Measurements from ENCODE around the gene CHRM1. TPM values are rescaled to one million over a fixed set of nuclear protein-coding genes. Genes with fewer than 3 reads are reported as not detected.

Gene CHRM1
- total RNA-seq, 1 donor from 2014 or later = not detected

- Mint-ChIP-seq H3K27me3 (ENCODE audit: insufficient read depth) (peaks cover 1% of the 10 kb centered on the region), H3K4me1 (ENCODE audit: low read depth) (peaks cover 47% of the 10 kb centered on the region), H3K36me3 (ENCODE audit: low read depth) (peaks cover 69% of the 10 kb centered on the region), H3K9me3 (no peaks in the 10 kb centered on the region), H3K4me3 (peak overlapping the region; percentile 53), H3K27ac (peak overlapping the region; percentile 31)
- DNase-seq (ENCODE audit: low spot score) = no peak
- intact Hi-C loops (cut with micrococcal nuclease) = no loop called here
These were observed 35.9 kb downstream of the CHRM1 start for GRCh38 chr11:62885137-62885750.

DNA sequence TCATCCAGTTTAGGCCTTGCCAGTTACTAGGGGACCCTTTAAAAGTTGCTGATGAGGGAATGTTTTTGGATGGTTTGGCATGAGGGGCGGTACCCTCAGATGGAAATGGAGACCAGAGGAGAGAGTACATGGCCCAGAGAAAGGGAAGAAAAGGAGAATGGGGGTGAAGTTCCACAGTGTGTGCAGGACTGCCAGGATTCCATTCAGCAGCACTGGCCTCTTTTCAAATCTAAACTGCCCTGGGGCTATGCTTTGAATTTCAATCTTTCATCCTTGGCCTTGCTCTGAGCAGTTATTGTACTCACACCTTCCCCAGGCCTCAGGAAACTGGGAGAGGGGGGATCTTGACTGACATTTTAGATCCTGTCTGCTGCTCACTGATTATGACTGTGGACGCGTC, 37.5 kb downstream of the CHRM1 start:
- intact Hi-C loops (cut with micrococcal nuclease) = loop anchor here (5.0 kb wide), 2 partner anchors 311 to 456 kb away; partner anchors contain the start of gene EEF1G
- Mint-ChIP-seq H3K9me3 (no peaks in the 10 kb centered on the region), H3K27me3 (ENCODE audit: insufficient read depth) (no peaks in the 10 kb centered on the region), H3K4me1 (ENCODE audit: low read depth) (peaks cover 52% of the 10 kb centered on the region), H3K36me3 (ENCODE audit: low read depth) (peaks cover 57% of the 10 kb centered on the region), H3K27ac (peak overlapping the region; percentile 100), H3K4me3 (peak overlapping the region; percentile 99)
- DNase-seq (ENCODE audit: low spot score) = no peak

DNA sequence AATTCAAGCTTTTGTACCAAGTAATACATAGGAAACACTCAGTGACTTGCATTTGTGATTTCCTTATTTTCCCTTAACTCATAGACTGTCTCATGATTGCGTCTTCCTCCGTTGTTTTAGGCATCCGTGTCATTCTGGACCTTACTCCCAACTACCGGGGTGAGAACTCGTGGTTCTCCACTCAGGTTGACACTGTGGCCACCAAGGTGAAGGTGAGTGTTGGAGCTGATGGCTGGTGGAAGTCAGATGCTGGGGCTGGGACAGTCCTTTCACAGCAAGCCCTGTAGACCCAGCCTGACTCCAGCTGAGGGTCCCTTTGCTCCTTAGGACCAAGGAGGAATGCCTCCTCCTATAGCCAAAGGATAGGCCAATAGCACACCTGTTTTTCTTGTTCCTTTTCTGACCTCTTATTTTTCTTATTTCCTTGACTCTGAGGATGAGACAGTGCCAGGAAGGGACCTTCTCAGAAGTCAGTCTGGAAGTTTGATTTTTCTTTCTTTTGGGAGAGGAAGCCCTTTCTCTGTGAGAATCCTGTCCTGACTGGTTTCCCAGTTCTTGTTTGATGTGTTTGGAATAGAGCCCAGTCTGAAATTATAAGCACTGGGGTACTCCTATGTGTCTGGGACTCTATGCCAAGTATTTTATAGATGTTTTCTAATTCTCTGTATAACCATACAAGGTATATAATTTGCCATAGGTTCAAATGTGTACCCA, 38.2 kb downstream of the CHRM1 start:
- DNase-seq (ENCODE audit: low spot score) = no peak
- H3K4me3 Mint-ChIP-seq = peak overlapping the region; percentile 99
- no peaks in the 10 kb centered on the region for H3K27me3 Mint-ChIP-seq (ENCODE audit: insufficient read depth)
- H3K4me1 Mint-ChIP-seq (ENCODE audit: low read depth) = peaks cover 52% of the 10 kb centered on the region
- H3K9me3 Mint-ChIP-seq = no peaks in the 10 kb centered on the region
- intact Hi-C loops (cut with micrococcal nuclease) = loop anchor here (5.0 kb wide), 2 partner anchors 311 to 456 kb away; partner anchors contain the start of gene EEF1G
- peak overlapping the region; percentile 100 for H3K27ac Mint-ChIP-seq
- H3K36me3 Mint-ChIP-seq (ENCODE audit: low read depth) = peaks cover 51% of the 10 kb centered on the region

DNA sequence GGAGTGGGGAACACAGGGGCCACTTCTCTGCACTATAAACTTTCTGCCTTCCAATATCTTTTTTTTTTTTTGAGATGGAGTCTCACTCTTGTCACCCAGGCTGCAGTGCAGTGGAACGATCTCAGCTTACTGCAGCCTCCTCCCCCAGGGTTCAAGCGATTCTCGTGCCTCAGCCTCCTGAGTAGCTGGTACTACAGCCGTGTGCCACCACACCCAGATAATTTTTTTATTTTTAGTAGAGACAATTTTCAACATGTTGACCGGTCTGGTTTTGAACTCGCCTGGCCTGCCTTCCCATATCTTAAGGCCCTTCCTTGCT, 38.8 kb downstream of the CHRM1 start:
- H3K9me3 Mint-ChIP-seq = no peaks in the 10 kb centered on the region
- intact Hi-C loops (cut with micrococcal nuclease) = loop anchor here (5.0 kb wide), 2 partner anchors 310 to 455 kb away; partner anchors contain the start of gene EEF1G
- H3K27ac Mint-ChIP-seq = peak overlapping the region; percentile 100
- peaks cover 52% of the 10 kb centered on the region for H3K4me1 Mint-ChIP-seq (ENCODE audit: low read depth)
- peak overlapping the region; percentile 99 for H3K4me3 Mint-ChIP-seq
- H3K27me3 Mint-ChIP-seq (ENCODE audit: insufficient read depth) = no peaks in the 10 kb centered on the region
- peaks cover 51% of the 10 kb centered on the region for H3K36me3 Mint-ChIP-seq (ENCODE audit: low read depth)
- no peak for DNase-seq (ENCODE audit: low spot score)

GRCh38 chr11:62881579-62882430, 39.4 kb downstream of the CHRM1 start:
- peaks cover 49% of the 10 kb centered on the region for H3K36me3 Mint-ChIP-seq (ENCODE audit: low read depth)
- H3K9me3 Mint-ChIP-seq = no peaks in the 10 kb centered on the region
- peaks cover 1% of the 10 kb centered on the region for H3K27me3 Mint-ChIP-seq (ENCODE audit: insufficient read depth)
- peak overlapping the region; percentile 100 for H3K27ac Mint-ChIP-seq
- intact Hi-C loops (cut with micrococcal nuclease) = loop anchor here (1.0 to 5.0 kb wide), 10 partner anchors 26 to 455 kb away; partner anchors contain the start of genes C11orf98, CSKMT, EEF1G and TAF6L
- peak; percentile 92 for DNase-seq (ENCODE audit: low spot score)
- H3K4me1 Mint-ChIP-seq (ENCODE audit: low read depth) = peaks cover 52% of the 10 kb centered on the region
- H3K4me3 Mint-ChIP-seq = peak overlapping the region; percentile 99

- peaks cover 2% of the 10 kb centered on the region for H3K27me3 Mint-ChIP-seq (ENCODE audit: insufficient read depth)
- H3K4me1 Mint-ChIP-seq (ENCODE audit: low read depth) = peaks cover 52% of the 10 kb centered on the region
- H3K36me3 Mint-ChIP-seq (ENCODE audit: low read depth) = peaks cover 48% of the 10 kb centered on the region
- intact Hi-C loops (cut with micrococcal nuclease) = loop anchor here (1.0 to 5.0 kb wide), 15 partner anchors 19 to 454 kb away; partner anchors contain the start of genes C11orf98, CSKMT, EEF1G and NXF1
- H3K9me3 Mint-ChIP-seq = no peaks in the 10 kb centered on the region
- peak within 1 kb of the TSS; percentile 99 for H3K4me3 Mint-ChIP-seq
- peak within 1 kb of the TSS; percentile 100 for H3K27ac Mint-ChIP-seq
- DNase-seq (ENCODE audit: low spot score) = peak; percentile 83
These were observed 40.2 kb downstream of the CHRM1 start, which contains the start of gene SLC3A2 for GRCh38 chr11:62880803-62881578. TSS of gene SLC3A2 (plus strand) at chr11:62880896. CDS start at chr11:62881024, 128 bp downstream.

GRCh38 chr11:62880231-62880802, 40.8 kb downstream of the CHRM1 start:
- DNase-seq (ENCODE audit: low spot score) = no peak
- Mint-ChIP-seq H3K4me1 (ENCODE audit: low read depth) (peaks cover 45% of the 10 kb centered on the region), H3K27me3 (ENCODE audit: insufficient read depth) (peaks cover 2% of the 10 kb centered on the region), H3K36me3 (ENCODE audit: low read depth) (peaks cover 43% of the 10 kb centered on the region), H3K4me3 (peak overlapping the region; percentile 99), H3K9me3 (no peaks in the 10 kb centered on the region), H3K27ac (peak overlapping the region; percentile 100)
- intact Hi-C loops (cut with micrococcal nuclease) = loop anchor here (1.0 to 5.0 kb wide), 11 partner anchors 18 to 453 kb away; partner anchors contain the start of genes C11orf98, CSKMT, EEF1G and NXF1

DNA sequence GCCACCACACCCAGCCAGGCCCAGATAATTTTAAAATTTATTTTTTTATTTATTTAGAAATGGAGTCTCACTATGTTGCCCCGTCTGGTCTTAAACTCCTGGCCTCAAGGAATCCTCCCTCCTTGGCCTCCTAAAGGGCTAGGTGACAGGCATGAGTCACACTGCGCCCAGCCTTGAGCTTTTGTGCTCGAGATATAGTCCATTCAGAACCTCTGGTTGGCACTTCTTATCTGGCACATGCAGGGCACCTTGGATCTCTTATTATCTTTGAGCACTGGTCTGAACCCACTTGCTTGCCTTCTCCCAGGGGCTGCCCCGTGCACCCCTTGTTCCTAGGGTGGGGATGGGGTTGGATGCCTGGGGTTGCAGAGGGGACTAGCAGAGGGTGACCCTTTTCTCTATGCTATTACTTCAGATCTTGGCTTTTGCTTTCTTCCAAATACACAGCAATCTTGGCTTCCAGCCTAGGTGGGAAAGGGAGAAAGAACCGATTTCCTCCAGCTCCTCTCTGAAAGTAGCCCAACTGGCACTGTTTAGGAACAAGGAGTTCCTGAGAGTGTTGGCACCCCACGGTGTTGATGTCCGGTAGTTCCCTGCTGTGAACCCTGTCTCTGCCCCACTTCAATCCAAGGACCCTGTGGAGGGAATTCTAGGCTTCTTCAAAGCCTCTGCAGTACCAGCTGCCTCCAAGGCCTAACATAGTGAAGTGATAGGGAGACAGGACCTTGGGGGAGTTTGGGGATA, 41.8 kb downstream of the CHRM1 start:
- DNase-seq (ENCODE audit: low spot score) = no peak
- Mint-ChIP-seq H3K27me3 (ENCODE audit: insufficient read depth) (peaks cover 2% of the 10 kb centered on the region), H3K36me3 (ENCODE audit: low read depth) (peaks cover 38% of the 10 kb centered on the region), H3K27ac (peak overlapping the region; percentile 100), H3K9me3 (no peaks in the 10 kb centered on the region), H3K4me1 (ENCODE audit: low read depth) (peaks cover 38% of the 10 kb centered on the region), H3K4me3 (peak overlapping the region; percentile 99)
- intact Hi-C loops (cut with micrococcal nuclease) = no loop called here

- no peak overlapping the region for H3K4me3 Mint-ChIP-seq
- no peaks in the 10 kb centered on the region for H3K9me3 Mint-ChIP-seq
- peaks cover 15% of the 10 kb centered on the region for H3K36me3 Mint-ChIP-seq (ENCODE audit: low read depth)
- H3K4me1 Mint-ChIP-seq (ENCODE audit: low read depth) = peaks cover 15% of the 10 kb centered on the region
- H3K27me3 Mint-ChIP-seq (ENCODE audit: insufficient read depth) = peaks cover 2% of the 10 kb centered on the region
- DNase-seq (ENCODE audit: low spot score) = no peak
- intact Hi-C loops (cut with micrococcal nuclease) = no loop called here
- no peak overlapping the region for H3K27ac Mint-ChIP-seq
These were observed 44.5 kb downstream of the CHRM1 start for GRCh38 chr11:62876712-62877111.

- Mint-ChIP-seq H3K4me1 (ENCODE audit: low read depth) (peaks cover 15% of the 10 kb centered on the region), H3K9me3 (no peaks in the 10 kb centered on the region), H3K27ac (no peak overlapping the region), H3K36me3 (ENCODE audit: low read depth) (peaks cover 12% of the 10 kb centered on the region), H3K27me3 (ENCODE audit: insufficient read depth) (peaks cover 2% of the 10 kb centered on the region), H3K4me3 (no peak overlapping the region)
- intact Hi-C loops (cut with micrococcal nuclease) = no loop called here
- no peak for DNase-seq (ENCODE audit: low spot score)
These were observed 45.3 kb downstream of the CHRM1 start for GRCh38 chr11:62875698-62876478.

- Mint-ChIP-seq H3K9me3 (no peaks in the 10 kb centered on the region), H3K4me3 (no peak overlapping the region), H3K4me1 (ENCODE audit: low read depth) (peaks cover 6% of the 10 kb centered on the region), H3K27ac (no peak overlapping the region), H3K27me3 (ENCODE audit: insufficient read depth) (peaks cover 2% of the 10 kb centered on the region), H3K36me3 (ENCODE audit: low read depth) (peaks cover 12% of the 10 kb centered on the region)
- intact Hi-C loops (cut with micrococcal nuclease) = no loop called here
- DNase-seq (ENCODE audit: low spot score) = no peak
These were observed 46.3 kb downstream of the CHRM1 start for GRCh38 chr11:62874851-62875250.
